ENCODE measurements around the gene ITPK1. TPM values are rescaled to one million over a fixed set of nuclear protein-coding genes. Genes with fewer than 3 reads are reported as not detected.

Gene ITPK1
- total and polyA plus RNA-seq, 2 experiments from 2014 or later, result 35.9 to 101 TPM

- Histone ChIP-seq H2AFZ (no peak overlapping the region), H3K9me2 (ENCODE audit: insufficient read depth) (no peaks in the 10 kb centered on the region), H3F3A (replicated peaks; ENCODE audit: low read depth) (no peaks in the 10 kb centered on the region), H3K27me3 (ENCODE audit: insufficient read depth) (no peaks in the 10 kb centered on the region), H3K4me2 (no peak overlapping the region), H3K79me2 (replicated peaks; ENCODE audit: insufficient read depth) (no peaks in the 10 kb centered on the region), H3K4me1 (ENCODE audit: insufficient read depth) (no peaks in the 10 kb centered on the region), H3K27ac (ENCODE audit: low read depth) (no peak overlapping the region), H3K4me3 (no peak overlapping the region), H3K36me3 (ENCODE audit: insufficient read depth) (no peaks in the 10 kb centered on the region), H4K20me1 (replicated peaks; ENCODE audit: insufficient read depth) (no peaks in the 10 kb centered on the region)
- Mint-ChIP-seq H3K27me3 (ENCODE audit: insufficient read depth, low read depth, poor library complexity) (peaks cover 14% of the 10 kb centered on the region), H3K9me3 (no peaks in the 10 kb centered on the region), H3K4me3 (no peak overlapping the region), H3K4me1 (no peaks in the 10 kb centered on the region; the same call in 2 of the 3 replicates), H3K36me3 (ENCODE audit: low read depth) (peaks cover 17% of the 10 kb centered on the region), H3K27ac (no peak overlapping the region)
- TF ChIP-seq ETS1 (IDR thresholded peaks at IDR 0.05) (no peak), ZNF462 (CRISPR knock-in tag; IDR thresholded peaks at IDR 0.05) (no peak), ZNF331 (CRISPR knock-in tag; IDR thresholded peaks at IDR 0.05; ENCODE audit: low read depth) (no peak)
- no peak for DNase-seq (ENCODE audit: low spot score)
- no peak for ATAC-seq
Observed at GRCh38 chr14:92942576-92942975, 173.1 kb downstream of the ITPK1 start.

GRCh38 chr14:92942136-92942535 lies 173.6 kb downstream of the ITPK1 start:
- Mint-ChIP-seq H3K27me3 (ENCODE audit: insufficient read depth, low read depth, poor library complexity) (peaks cover 14% of the 10 kb centered on the region), H3K4me3 (no peak overlapping the region), H3K4me1 (no peaks in the 10 kb centered on the region; the same call in 2 of the 3 replicates), H3K9me3 (no peaks in the 10 kb centered on the region), H3K27ac (no peak overlapping the region), H3K36me3 (ENCODE audit: low read depth) (peaks cover 15% of the 10 kb centered on the region)
- no peak overlapping the region for H3K4me3 ChIP-seq
- no peaks in the 10 kb centered on the region for H4K20me1 ChIP-seq (replicated peaks; ENCODE audit: insufficient read depth)
- H3K4me1 ChIP-seq (ENCODE audit: insufficient read depth), result no peaks in the 10 kb centered on the region
- DNase-seq (ENCODE audit: low spot score) (no peak), ATAC-seq (no peak)
- H2AFZ ChIP-seq, result no peak overlapping the region
- no peaks in the 10 kb centered on the region for H3K27me3 ChIP-seq (ENCODE audit: insufficient read depth)
- no peak overlapping the region for H3K27ac ChIP-seq (ENCODE audit: low read depth)
- H3K79me2 ChIP-seq (replicated peaks; ENCODE audit: insufficient read depth), result no peaks in the 10 kb centered on the region
- H3K4me2 ChIP-seq, result no peak overlapping the region
- no peaks in the 10 kb centered on the region for H3K36me3 ChIP-seq (ENCODE audit: insufficient read depth)
- no peaks in the 10 kb centered on the region for H3F3A ChIP-seq (replicated peaks; ENCODE audit: low read depth)
- no peaks in the 10 kb centered on the region for H3K9me2 ChIP-seq (ENCODE audit: insufficient read depth)
- TF ChIP-seq ETS1 (IDR thresholded peaks at IDR 0.05), result no peak
- TF ChIP-seq NANOG (IDR thresholded peaks at IDR 0.05; ENCODE audit: borderline replicate concordance), result no peak
- TF ChIP-seq ZNF331 (CRISPR knock-in tag; IDR thresholded peaks at IDR 0.05; ENCODE audit: low read depth), result no peak

All from GM23338 (cell line).